C4-2B (cell line): ENCODE measurements around the gene MAP4K3.

Experiments
- ZFX ChIP-seq: fragments of 450-650 bp; IDR thresholded peaks from 2 replicates; pipeline ENCODE4 v1.6.1; 2017
- TF ChIP-seq, protein P1 (sequence below): fragments of 450-650 bp; conservative IDR thresholded peaks from 2 replicates; pipeline ENCODE4 v1.5.1; 2017; ENCODE audit warnings: mild to moderate bottlenecking

DNA sequence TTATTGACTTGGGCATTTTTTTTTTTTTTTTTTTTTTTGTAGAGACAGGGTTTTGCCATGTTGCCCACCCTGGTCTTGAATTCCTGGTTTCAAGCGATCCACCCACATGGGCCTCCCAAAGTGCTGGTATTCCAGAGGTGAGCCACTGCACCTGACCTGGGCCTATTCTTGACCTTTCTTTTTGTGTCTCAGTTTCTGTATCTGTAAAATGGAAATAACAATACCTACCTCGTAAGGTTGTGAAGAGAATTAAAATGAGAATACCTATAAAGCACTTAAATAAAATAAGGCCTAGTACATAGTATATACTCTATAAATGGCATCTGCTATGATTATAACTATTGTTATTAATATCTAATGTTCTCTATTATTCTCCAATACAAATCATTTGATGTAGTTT is 15.7 kb downstream of the MAP4K3 start:
- TF ChIP-seq, protein P1, sequence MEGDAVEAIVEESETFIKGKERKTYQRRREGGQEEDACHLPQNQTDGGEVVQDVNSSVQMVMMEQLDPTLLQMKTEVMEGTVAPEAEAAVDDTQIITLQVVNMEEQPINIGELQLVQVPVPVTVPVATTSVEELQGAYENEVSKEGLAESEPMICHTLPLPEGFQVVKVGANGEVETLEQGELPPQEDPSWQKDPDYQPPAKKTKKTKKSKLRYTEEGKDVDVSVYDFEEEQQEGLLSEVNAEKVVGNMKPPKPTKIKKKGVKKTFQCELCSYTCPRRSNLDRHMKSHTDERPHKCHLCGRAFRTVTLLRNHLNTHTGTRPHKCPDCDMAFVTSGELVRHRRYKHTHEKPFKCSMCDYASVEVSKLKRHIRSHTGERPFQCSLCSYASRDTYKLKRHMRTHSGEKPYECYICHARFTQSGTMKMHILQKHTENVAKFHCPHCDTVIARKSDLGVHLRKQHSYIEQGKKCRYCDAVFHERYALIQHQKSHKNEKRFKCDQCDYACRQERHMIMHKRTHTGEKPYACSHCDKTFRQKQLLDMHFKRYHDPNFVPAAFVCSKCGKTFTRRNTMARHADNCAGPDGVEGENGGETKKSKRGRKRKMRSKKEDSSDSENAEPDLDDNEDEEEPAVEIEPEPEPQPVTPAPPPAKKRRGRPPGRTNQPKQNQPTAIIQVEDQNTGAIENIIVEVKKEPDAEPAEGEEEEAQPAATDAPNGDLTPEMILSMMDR: no peak
- TF ChIP-seq ZFX: no peak
